Naive thymus-derived CD4-positive, alpha-beta T cell (primary cell): ENCODE data around the gene IFI27L1. TPM values are rescaled to one million over a fixed set of nuclear protein-coding genes. Genes with fewer than 3 reads are reported as not detected.

ENCODE experiments used
- ATAC-seq: fragments of 150-1000 bp; cut with Tn5 transposase; 2 replicates; pipeline ENCODE4 v1.10.0; 2021; ENCODE audit warnings: mild to moderate bottlenecking, moderate library complexity
- CTCF ChIA-PET: fragments of 350-600 bp; sonication (Branson Sonifier 250); formaldehyde crosslinking; loops from one replicate; lab custom pipeline; 2021; ENCODE audit warnings: antibody characterized with exemption; lab: Charles Lee
- POLR2A ChIA-PET: fragments of 350-600 bp; sonication (Branson Sonifier 250); formaldehyde crosslinking; loops from one replicate; lab custom pipeline; 2021; ENCODE audit warnings: antibody characterized with exemption, inconsistent platforms; lab: Charles Lee
- DNase-seq, 9 donors: peaks; one replicate each; pipeline versions ENCODE4 v3.0.0 to v3.0.0-alpha.2; 2020 to 2022; ENCODE audit warnings: mixed read lengths in 1 of 9
- H3K27ac ChIP-seq: one replicate; pipeline ENCODE4 v1.7.0; 2013; ENCODE audit warnings: mild to moderate bottlenecking, low read depth, low read length, moderate library complexity
- H3K27me3 ChIP-seq, 2 donors: one replicate each; pipeline ENCODE4 v1.7.0; 2013; ENCODE audit warnings: low read length in 2 of 2, mild to moderate bottlenecking in 2 of 2, moderate library complexity in 2 of 2; ENCODE audit not compliant: control insufficient read depth in 2 of 2, insufficient read depth in 2 of 2
- H3K36me3 ChIP-seq, 3 experiments: 1 replicate in 2 of 3; 2 replicates in 1 of 3; pipeline ENCODE4 v1.7.0; 2013; ENCODE audit warnings: low read length in 3 of 3, mild to moderate bottlenecking in 3 of 3, moderate library complexity in 1 of 3; ENCODE audit not compliant: insufficient read depth in 3 of 3, control insufficient read depth in 2 of 3
- H3K4me1 ChIP-seq, 2 donors: one replicate each; pipeline ENCODE4 v1.7.0; 2013; ENCODE audit warnings: low read length in 2 of 2, mild to moderate bottlenecking in 2 of 2, moderate library complexity in 1 of 2; ENCODE audit not compliant: control insufficient read depth in 2 of 2, insufficient read depth in 2 of 2
- H3K4me3 ChIP-seq: 2 replicates; pipeline ENCODE4 v1.7.0; 2013; ENCODE audit warnings: mild to moderate bottlenecking, low read length
- H3K9me3 ChIP-seq, 3 experiments: 1 replicate in 2 of 3; 2 replicates in 1 of 3; pipeline ENCODE4 v1.7.0; 2013; ENCODE audit warnings: low read length in 3 of 3; ENCODE audit not compliant: control insufficient read depth in 2 of 3
- H3K27ac Mint-ChIP-seq, 9 donors: one replicate each; pipeline ENCODE4 v1.8.0; 2020 to 2022; ENCODE audit warnings: mixed read lengths in 9 of 9, mild to moderate bottlenecking in 8 of 9, moderate library complexity in 5 of 9, inconsistent platforms in 2 of 9
- H3K27me3 Mint-ChIP-seq, 5 donors: one replicate each; pipeline ENCODE4 v1.8.0; 2021 to 2022; ENCODE audit warnings: mixed read lengths in 5 of 5, mild to moderate bottlenecking in 1 of 5
- H3K36me3 Mint-ChIP-seq, 5 donors: one replicate each; pipeline ENCODE4 v1.8.0; 2020 to 2022; ENCODE audit warnings: mixed read lengths in 5 of 5, mild to moderate bottlenecking in 3 of 5, inconsistent platforms in 1 of 5
- H3K4me1 Mint-ChIP-seq, 7 donors: one replicate each; pipeline ENCODE4 v1.8.0; 2020 to 2022; ENCODE audit warnings: mixed read lengths in 7 of 7, mild to moderate bottlenecking in 3 of 7, inconsistent platforms in 1 of 7
- H3K4me3 Mint-ChIP-seq, 10 donors: one replicate each; pipeline ENCODE4 v1.8.0; 2020 to 2022; ENCODE audit warnings: mild to moderate bottlenecking in 10 of 10, mixed read lengths in 10 of 10, moderate library complexity in 6 of 10, inconsistent platforms in 2 of 10
- H3K9me3 Mint-ChIP-seq, 11 donors: one replicate each; pipeline ENCODE4 v1.8.0; 2020 to 2022; ENCODE audit warnings: mixed read lengths in 11 of 11, mild to moderate bottlenecking in 4 of 11, inconsistent platforms in 1 of 11, moderate library complexity in 1 of 11
- intact Hi-C, 2 donors: fragments of 100-400 bp; cut with micrococcal nuclease; formaldehyde crosslinking; loops; one replicate each; pipeline ENCODE4 v1.15.1; 2023
- polyA plus RNA-seq, 2 donors: library from polyadenylated mRNA; unstranded; fragments of 300-500 nt; fragmentation: Illumina TruSeq; gene quantifications; one replicate each; pipeline ENCODE4 v1.2.3, GENCODE V29; 2021
- total RNA-seq, 6 experiments: library from RNA in 5 of 6; stranded (reverse) in 5 of 6; gene quantifications; 1 replicate in 5 of 6; 2 replicates in 1 of 6; pipeline ENCODE4 v1.2.3 and lab custom pipeline; 2021 to 2026

The IFI27L1 gene
- total and polyA plus RNA-seq, 7 experiments from 2014 or later = 6.3 to 31.8 (median 8.2) TPM

- Histone ChIP-seq H3K4me3 (no peak overlapping the region), H3K27me3 (no peaks in the 10 kb centered on the region), H3K9me3 (no peaks in the 10 kb centered on the region), H3K27ac (no peak overlapping the region), H3K4me1 (no peaks in the 10 kb centered on the region), H3K36me3 (no peaks in the 10 kb centered on the region)
- Mint-ChIP-seq H3K9me3 (no peaks in the 10 kb centered on the region), H3K4me3 (no peak overlapping the region), H3K27ac (no peak overlapping the region), H3K4me1 (no peaks in the 10 kb centered on the region), H3K36me3 (peaks cover 0 to 4% (median 2%) of the 10 kb centered on the region in 5 donors), H3K27me3 (no peaks in the 10 kb centered on the region)
- intact Hi-C loops = no loop called here
- ATAC-seq (no peak), DNase-seq (no peak)
- POLR2A ChIA-PET = no interaction called here
- CTCF ChIA-PET = no interaction called here
These were observed 17.3 kb downstream of the IFI27L1 start for GRCh38 chr14:94098326-94098992.

- no peaks in the 10 kb centered on the region for H3K9me3 Mint-ChIP-seq
- CTCF ChIA-PET = no interaction called here
These were observed 17.9 kb downstream of the IFI27L1 start for GRCh38 chr14:94099006-94099405.

GRCh38 chr14:94100847-94101246 lies 19.7 kb downstream of the IFI27L1 start:
- no peaks in the 10 kb centered on the region for H3K27me3 ChIP-seq
- no peaks in the 10 kb centered on the region for H3K9me3 ChIP-seq
- Mint-ChIP-seq H3K27me3 (no peaks in the 10 kb centered on the region), H3K4me3 (no peak overlapping the region), H3K27ac (no peak overlapping the region), H3K4me1 (no peaks in the 10 kb centered on the region), H3K9me3 (no peaks in the 10 kb centered on the region), H3K36me3 (peaks cover 0 to 4% (median 2%) of the 10 kb centered on the region in 5 donors)
- DNase-seq (no peak), ATAC-seq (no peak)
- H3K27ac ChIP-seq = no peak overlapping the region
- POLR2A ChIA-PET = no interaction called here
- no peak overlapping the region for H3K4me3 ChIP-seq
- H3K36me3 ChIP-seq = no peaks in the 10 kb centered on the region
- intact Hi-C loops = no loop called here
- CTCF ChIA-PET = no interaction called here
- no peaks in the 10 kb centered on the region for H3K4me1 ChIP-seq

More at GRCh38 chr14:94099006-94099405, 17.9 kb downstream of the IFI27L1 start:
- Mint-ChIP-seq H3K4me1 (no peaks in the 10 kb centered on the region), H3K27me3 (no peaks in the 10 kb centered on the region), H3K4me3 (no peak overlapping the region), H3K36me3 (peaks cover 0 to 4% (median 2%) of the 10 kb centered on the region in 5 donors), H3K27ac (no peak overlapping the region)
- Histone ChIP-seq H3K27me3 (no peaks in the 10 kb centered on the region), H3K4me1 (no peaks in the 10 kb centered on the region), H3K9me3 (no peaks in the 10 kb centered on the region), H3K4me3 (no peak overlapping the region), H3K36me3 (no peaks in the 10 kb centered on the region), H3K27ac (no peak overlapping the region)
- POLR2A ChIA-PET = interaction anchor here (0.6 kb wide), 1 partner anchor 9 kb away, joined by 3 read pairs; no protein-coding TSS in a partner anchor
- DNase-seq (no peak), ATAC-seq (no peak)
- intact Hi-C loops = no loop called here

GRCh38 chr14:94101748-94102147 lies 20.6 kb downstream of the IFI27L1 start:
- no peaks in the 10 kb centered on the region for H3K9me3 Mint-ChIP-seq
- intact Hi-C loops = no loop called here
- POLR2A ChIA-PET = no interaction called here
- H3K27me3 ChIP-seq = no peaks in the 10 kb centered on the region
- no peak for DNase-seq
- CTCF ChIA-PET = no interaction called here
- no peaks in the 10 kb centered on the region for H3K36me3 ChIP-seq
- no peaks in the 10 kb centered on the region for H3K4me1 ChIP-seq
- H3K9me3 ChIP-seq = no peaks in the 10 kb centered on the region
- no peak for ATAC-seq
- no peaks in the 10 kb centered on the region for H3K27me3 Mint-ChIP-seq
- no peak overlapping the region for H3K4me3 ChIP-seq
- no peak overlapping the region for H3K27ac ChIP-seq
- H3K4me3 Mint-ChIP-seq = no peak overlapping the region
- no peaks in the 10 kb centered on the region for H3K4me1 Mint-ChIP-seq
- peaks cover 0 to 4% (median 2%) of the 10 kb centered on the region in 5 donors for H3K36me3 Mint-ChIP-seq
- H3K27ac Mint-ChIP-seq = no peak overlapping the region

GRCh38 chr14:94102768-94103482 lies 21.8 kb downstream of the IFI27L1 start:
- Histone ChIP-seq H3K4me3 (no peak overlapping the region), H3K27ac (no peak overlapping the region), H3K36me3 (no peaks in the 10 kb centered on the region), H3K4me1 (no peaks in the 10 kb centered on the region), H3K9me3 (no peaks in the 10 kb centered on the region), H3K27me3 (no peaks in the 10 kb centered on the region)
- no peaks in the 10 kb centered on the region for H3K4me1 Mint-ChIP-seq
- DNase-seq (no peak), ATAC-seq (peak; percentile 32)
- peaks cover 0 to 3% (median 0%) of the 10 kb centered on the region in 5 donors for H3K36me3 Mint-ChIP-seq
- no peak overlapping the region for H3K27ac Mint-ChIP-seq
- H3K4me3 Mint-ChIP-seq = no peak overlapping the region
- H3K27me3 Mint-ChIP-seq = no peaks in the 10 kb centered on the region
- POLR2A ChIA-PET = no interaction called here
- no peaks in the 10 kb centered on the region for H3K9me3 Mint-ChIP-seq
- intact Hi-C loops = no loop called here
- CTCF ChIA-PET = no interaction called here

GRCh38 chr14:94103554-94104150 lies 22.5 kb downstream of the IFI27L1 start:
- Mint-ChIP-seq H3K4me1 (no peaks in the 10 kb centered on the region), H3K27ac (no peak overlapping the region), H3K36me3 (peaks cover 0 to 7% (median 0%) of the 10 kb centered on the region in 5 donors), H3K27me3 (no peaks in the 10 kb centered on the region), H3K4me3 (no peak overlapping the region), H3K9me3 (no peaks in the 10 kb centered on the region)
- Histone ChIP-seq H3K4me3 (no peak overlapping the region), H3K27me3 (no peaks in the 10 kb centered on the region), H3K27ac (no peak overlapping the region), H3K4me1 (no peaks in the 10 kb centered on the region), H3K36me3 (no peaks in the 10 kb centered on the region), H3K9me3 (no peaks in the 10 kb centered on the region)
- POLR2A ChIA-PET = interaction anchor here (0.6 kb wide), 1 partner anchor 15 kb away, joined by 4 read pairs; no protein-coding TSS in a partner anchor
- ATAC-seq = no peak
- CTCF ChIA-PET = no interaction called here
- DNase-seq = no peak
- intact Hi-C loops = no loop called here
